Ectodermal cell (in vitro differentiated cells): ENCODE results near the gene ACCS.

Source experiments
- H3K27ac ChIP-seq: 2 replicates; pipeline ENCODE4 v1.7.0; 2013; ENCODE audit warnings: mild to moderate bottlenecking, low read depth, low read length; ENCODE audit not compliant: insufficient read depth, poor library complexity, severe bottlenecking
- H3K27me3 ChIP-seq: 2 replicates; pipeline ENCODE4 v1.7.0; 2013; ENCODE audit warnings: mild to moderate bottlenecking, low read length; ENCODE audit not compliant: insufficient read depth, control insufficient read depth, poor library complexity, severe bottlenecking
- H3K36me3 ChIP-seq: one replicate; pipeline ENCODE4 v1.7.0; 2013; ENCODE audit warnings: low read length; ENCODE audit not compliant: control insufficient read depth, insufficient read depth
- H3K4me1 ChIP-seq: one replicate; pipeline ENCODE4 v1.7.0; 2013; ENCODE audit warnings: low read length; ENCODE audit not compliant: control insufficient read depth, insufficient read depth
- H3K4me3 ChIP-seq: 2 replicates; pipeline ENCODE4 v1.7.0; 2013; ENCODE audit warnings: low read depth, low read length, control low read depth; ENCODE audit not compliant: insufficient read depth
- H3K9me3 ChIP-seq: 2 replicates; pipeline ENCODE4 v1.7.0; 2013; ENCODE audit warnings: mild to moderate bottlenecking, low read length, moderate library complexity; ENCODE audit not compliant: control insufficient read depth
- WGBS, 2 experiments: methylation state at CpG; one replicate each; pipeline ENCODE4 v1.1.7; 2013; ENCODE audit warnings: missing lambda C conversion rate in 2 of 2; 5-methylcytosine and 5-hydroxymethylcytosine counted together

Gene ACCS

GRCh38 chr11:44068180-44068579 is 2.1 kb downstream of the ACCS start:
- WGBS, 2 experiments = 98 to 100% methylated on average over 2 of the region's 2 CpGs

GRCh38 chr11:44071157-44071556 is 5.1 kb downstream of the ACCS start:
- H3K27ac ChIP-seq = no peak overlapping the region
- H3K9me3 ChIP-seq = no peaks in the 10 kb centered on the region
- H3K4me1 ChIP-seq = no peaks in the 10 kb centered on the region
- H3K4me3 ChIP-seq = no peak overlapping the region
- no peaks in the 10 kb centered on the region for H3K27me3 ChIP-seq
- WGBS, 2 experiments = 82 to 83% methylated on average over 3 of the region's 3 CpGs
- no peaks in the 10 kb centered on the region for H3K36me3 ChIP-seq

More at GRCh38 chr11:44068180-44068579, 2.1 kb downstream of the ACCS start:
- Histone ChIP-seq H3K27ac (no peak overlapping the region), H3K9me3 (no peaks in the 10 kb centered on the region), H3K4me3 (no peak overlapping the region), H3K36me3 (no peaks in the 10 kb centered on the region), H3K4me1 (peaks cover 17% of the 10 kb centered on the region), H3K27me3 (no peaks in the 10 kb centered on the region)

GRCh38 chr11:44072757-44073658 is 6.9 kb downstream of the ACCS start:
- no peaks in the 10 kb centered on the region for H3K9me3 ChIP-seq
- H3K27me3 ChIP-seq = no peaks in the 10 kb centered on the region
- no peak overlapping the region for H3K4me3 ChIP-seq
- no peaks in the 10 kb centered on the region for H3K36me3 ChIP-seq
- no peak overlapping the region for H3K27ac ChIP-seq
- 88 to 92% methylated on average over 8 of the region's 8 CpGs for WGBS, 2 experiments
- H3K4me1 ChIP-seq = no peaks in the 10 kb centered on the region

GRCh38 chr11:44078794-44079193 is 12.7 kb downstream of the ACCS start:
- no peaks in the 10 kb centered on the region for H3K9me3 ChIP-seq
- WGBS, 2 experiments = 82 to 85% methylated on average over 5 of the region's 5 CpGs
- no peak overlapping the region for H3K27ac ChIP-seq
- H3K36me3 ChIP-seq = no peaks in the 10 kb centered on the region
- no peaks in the 10 kb centered on the region for H3K27me3 ChIP-seq
- H3K4me1 ChIP-seq = no peaks in the 10 kb centered on the region
- H3K4me3 ChIP-seq = no peak overlapping the region

GRCh38 chr11:44079376-44079775 is 13.3 kb downstream of the ACCS start:
- 91 to 94% methylated on average over 6 of the region's 6 CpGs for WGBS, 2 experiments
- no peaks in the 10 kb centered on the region for H3K4me1 ChIP-seq
- H3K27me3 ChIP-seq = no peaks in the 10 kb centered on the region
- no peak overlapping the region for H3K4me3 ChIP-seq
- no peaks in the 10 kb centered on the region for H3K9me3 ChIP-seq
- no peaks in the 10 kb centered on the region for H3K36me3 ChIP-seq
- H3K27ac ChIP-seq = no peak overlapping the region

- Histone ChIP-seq H3K27me3 (no peaks in the 10 kb centered on the region), H3K4me3 (no peak overlapping the region), H3K27ac (no peak overlapping the region), H3K36me3 (no peaks in the 10 kb centered on the region), H3K4me1 (no peaks in the 10 kb centered on the region), H3K9me3 (no peaks in the 10 kb centered on the region)
- 97% methylated on average over 9 of the region's 9 CpGs for WGBS, 2 experiments
These were observed 14.9 kb downstream of the ACCS start for GRCh38 chr11:44080951-44081350.

- no peaks in the 10 kb centered on the region for H3K36me3 ChIP-seq
- H3K27ac ChIP-seq = no peak overlapping the region
- no peaks in the 10 kb centered on the region for H3K27me3 ChIP-seq
- WGBS, 2 experiments = 92 to 94% methylated on average over 4 of the region's 4 CpGs
- H3K4me1 ChIP-seq = no peaks in the 10 kb centered on the region
- H3K4me3 ChIP-seq = no peak overlapping the region
- no peaks in the 10 kb centered on the region for H3K9me3 ChIP-seq
These were observed 16.6 kb downstream of the ACCS start for GRCh38 chr11:44082645-44083044.

GRCh38 chr11:44083433-44083832 is 17.4 kb downstream of the ACCS start:
- H3K9me3 ChIP-seq = no peaks in the 10 kb centered on the region
- H3K36me3 ChIP-seq = no peaks in the 10 kb centered on the region
- no peak overlapping the region for H3K4me3 ChIP-seq
- WGBS, 2 experiments = 91 to 95% methylated on average over 10 of the region's 10 CpGs
- H3K27me3 ChIP-seq = no peaks in the 10 kb centered on the region
- no peak overlapping the region for H3K27ac ChIP-seq
- no peaks in the 10 kb centered on the region for H3K4me1 ChIP-seq

GRCh38 chr11:44083906-44084305 is 17.8 kb downstream of the ACCS start:
- H3K27ac ChIP-seq = no peak overlapping the region
- H3K4me1 ChIP-seq = no peaks in the 10 kb centered on the region
- no peaks in the 10 kb centered on the region for H3K27me3 ChIP-seq
- H3K9me3 ChIP-seq = no peaks in the 10 kb centered on the region
- 69 to 84% methylated on average over 5 of the region's 5 CpGs for WGBS, 2 experiments
- no peaks in the 10 kb centered on the region for H3K36me3 ChIP-seq
- H3K4me3 ChIP-seq = no peak overlapping the region

- no peak overlapping the region for H3K27ac ChIP-seq
- no peaks in the 10 kb centered on the region for H3K27me3 ChIP-seq
- no peaks in the 10 kb centered on the region for H3K4me1 ChIP-seq
- no peaks in the 10 kb centered on the region for H3K9me3 ChIP-seq
- 100% methylated on average over 1 of the region's 1 CpG; no CpG with 5 or more reads in 1 of the 2 experiments for WGBS, 2 experiments
- no peak overlapping the region for H3K4me3 ChIP-seq
- H3K36me3 ChIP-seq = no peaks in the 10 kb centered on the region
These were observed 19.3 kb downstream of the ACCS start for GRCh38 chr11:44085330-44085729.
